Kidney (tissue), 14 donors: ENCODE data around the gene GRIK2. TPM values are rescaled to one million over a fixed set of nuclear protein-coding genes. Genes with fewer than 3 reads are reported as not detected.

Experiments used
- DNase-seq, 5 donors: peaks; one replicate each; pipeline ENCODE4 v3.0.0-alpha.2; 2013 to 2020
- FAIRE-seq: peaks from 2 replicates; lab custom pipeline; 2012; peaks lifted over from hg19 to GRCh38; lab: Jason Lieb, UNC
- H3K27ac ChIP-seq, 2 donors: one replicate each; pipeline ENCODE4 v1.7.0; 2013; ENCODE audit warnings: low read depth in 2 of 2, low read length in 2 of 2, inconsistent platforms in 1 of 2
- H3K27me3 ChIP-seq: one replicate; pipeline ENCODE4 v1.7.1; 2013; ENCODE audit warnings: low read length, inconsistent platforms; ENCODE audit not compliant: control insufficient read depth, insufficient read depth
- H3K36me3 ChIP-seq, 3 donors: one replicate each; pipeline versions ENCODE4 v1.7.0 to v1.7.1; 2013; ENCODE audit warnings: low read length in 3 of 3, control low read depth in 1 of 3, inconsistent platforms in 1 of 3; ENCODE audit not compliant: insufficient read depth in 3 of 3, control insufficient read depth in 2 of 3
- H3K4me1 ChIP-seq, 3 donors: one replicate each; pipeline versions ENCODE4 v1.7.0 to v1.7.1; 2013; ENCODE audit warnings: low read length in 3 of 3, inconsistent platforms in 1 of 3, low read depth in 1 of 3; ENCODE audit not compliant: control insufficient read depth in 2 of 3, insufficient read depth in 2 of 3
- H3K4me3 ChIP-seq, 3 donors: one replicate each; pipeline versions ENCODE4 v1.7.0 to v1.8.1; 2013; ENCODE audit warnings: low read length in 3 of 3, control low read depth in 1 of 3, inconsistent platforms in 1 of 3
- H3K9ac ChIP-seq, 3 donors: one replicate each; pipeline versions ENCODE4 v1.7.0 to v1.7.1; 2013; ENCODE audit warnings: low read length in 3 of 3, control low read depth in 1 of 3, inconsistent platforms in 1 of 3
- H3K9me3 ChIP-seq, 3 donors: one replicate each; pipeline versions ENCODE4 v1.7.0 to v1.7.1; 2013; ENCODE audit warnings: low read length in 3 of 3, control low read depth in 1 of 3, inconsistent platforms in 1 of 3; ENCODE audit not compliant: control insufficient read depth in 2 of 3, insufficient read depth in 1 of 3
- CTCF ChIP-seq: IDR thresholded peaks from 3 replicates; pipeline ENCODE4 v1.5.1; 2012; ENCODE audit warnings: mild to moderate bottlenecking, moderate library complexity, borderline replicate concordance; ENCODE audit not compliant: insufficient read depth; ENCODE audit errors: extremely low read depth
- intact Hi-C: fragments of 100-400 bp; cut with DNase I; formaldehyde crosslinking; loops from one replicate; pipeline ENCODE4 v1.11.1; 2022
- polyA plus RNA-seq: library from polyadenylated mRNA; stranded (reverse); fragments of 350-450 nt; fragmentation: Illumina TruSeq; extraction: RNeasy Lipid Tissue Mini Kit (QIAGEN cat#74804); gene quantifications from one replicate; pipeline ENCODE4 v1.2.3, GENCODE V29; 2014; ENCODE audit warnings: low read depth, low replicate concordance; ENCODE audit not compliant: insufficient read depth
- total RNA-seq: library from RNA; stranded (reverse); fragmentation: NEBNext Ultra II Directional; extraction: Animal tissue kit (Norgen Biotek cat#: 25700); gene quantifications from one replicate; pipeline ENCODE4 v1.2.1, GENCODE V29; 2021
- donor health status: control.
- donor health status: control.
- donor health status: control.
- donor health status: control.
- donor health status: control.
- donor health status: DM: yes; HTN: yes; CAD: no.
- donor health status: Normal renal cell carcinoma (clear cell type).

GRIK2 gene
- total and polyA plus RNA-seq, 2 donors from 2014 or later = 0.82 to 1.4 TPM

GRCh38 chr6:101777646-101778045, 384.1 kb downstream of the GRIK2 start:
- DNase-seq (no peak), FAIRE-seq (no peak)
- H3K27ac ChIP-seq = no peak overlapping the region
- H3K9ac ChIP-seq = no peak overlapping the region
- intact Hi-C loops = no loop called here
- H3K4me1 ChIP-seq = no peaks in the 10 kb centered on the region
- no peaks in the 10 kb centered on the region for H3K27me3 ChIP-seq
- H3K9me3 ChIP-seq = no peaks in the 10 kb centered on the region
- TF ChIP-seq CTCF = no peak
- no peaks in the 10 kb centered on the region for H3K36me3 ChIP-seq
- no peak overlapping the region for H3K4me3 ChIP-seq

- intact Hi-C loops = no loop called here
- TF ChIP-seq CTCF = no peak
- Histone ChIP-seq H3K9ac (no peak overlapping the region), H3K9me3 (no peaks in the 10 kb centered on the region), H3K4me3 (no peak overlapping the region), H3K27ac (no peak overlapping the region), H3K27me3 (no peaks in the 10 kb centered on the region), H3K36me3 (no peaks in the 10 kb centered on the region), H3K4me1 (no peaks in the 10 kb centered on the region)
- no peak for FAIRE-seq
- no peak for DNase-seq
These were observed 385.7 kb downstream of the GRIK2 start for GRCh38 chr6:101779051-101779844.

- no peak for TF ChIP-seq CTCF
- intact Hi-C loops = no loop called here
- H3K27ac ChIP-seq = no peak overlapping the region
- H3K27me3 ChIP-seq = no peaks in the 10 kb centered on the region
- H3K9me3 ChIP-seq = no peaks in the 10 kb centered on the region
- no peak for FAIRE-seq
- H3K36me3 ChIP-seq = no peaks in the 10 kb centered on the region
- no peak for DNase-seq
- H3K4me3 ChIP-seq = no peak overlapping the region
- H3K9ac ChIP-seq = no peak overlapping the region
- H3K4me1 ChIP-seq = no peaks in the 10 kb centered on the region
These were observed 389.8 kb downstream of the GRIK2 start for GRCh38 chr6:101783287-101783686.
